HepG2 (cell line): Measurements from ENCODE around the gene DCC. TPM values are rescaled to one million over a fixed set of nuclear protein-coding genes. Genes with fewer than 3 reads are reported as not detected.

Experiments used
- ATAC-seq: fragments of 200-7000 bp; cut with Tn5 transposase; 3 replicates; pipeline ENCODE4 v1.9.1; 2020; ENCODE audit warnings: mild to moderate bottlenecking, moderate library complexity
- BruUV-seq: library from RNA; stranded (reverse); fragments of 400-500 nt; replicated peaks from 2 replicates; lab custom pipeline; 2021; lab: Mats Ljungman, UMichigan
- CTCF ChIA-PET: fragments of 300-600 bp; formaldehyde crosslinking; extraction: SDS; loops from one replicate; lab custom pipeline; 2021; ENCODE audit warnings: low total read pairs, inconsistent platforms, low intra/inter-chr PET ratio; lab: Yijun Ruan, JAX
- POLR2A ChIA-PET: fragments of 350-600 bp; sonication (Branson Sonifier 250); formaldehyde crosslinking; loops from one replicate; lab custom pipeline; 2020; ENCODE audit warnings: antibody characterized with exemption, inconsistent platforms; lab: Yijun Ruan, JAX
- DNase-seq: peaks from one replicate; pipeline ENCODE4 v3.0.0-alpha.2; 2015; ENCODE audit warnings: low spot score
- FAIRE-seq: peaks from 3 replicates; lab custom pipeline; 2011; peaks lifted over from hg19 to GRCh38; lab: Jason Lieb, UNC
- H2AFZ ChIP-seq: one replicate; pipeline ENCODE4 v1.6.1; 2011; ENCODE audit warnings: low read length, inconsistent platforms
- H3K27ac ChIP-seq: fragments of 300-600 bp; 3 replicates; pipeline ENCODE4 v1.8.0; 2011; ENCODE audit warnings: mixed run types, mild to moderate bottlenecking, mixed read lengths, low read length, inconsistent platforms; ENCODE audit not compliant: insufficient read depth; ENCODE audit errors: extremely low read length
- H3K27me3 ChIP-seq, 2 experiments: fragments of 200-600 bp in 1 of 2; 2 replicates in 1 of 2; 3 replicates in 1 of 2; pipeline versions ENCODE4 v1.6.0 to v1.8.0; 2011; ENCODE audit warnings: low read length in 2 of 2, mild to moderate bottlenecking in 2 of 2, moderate library complexity in 2 of 2, inconsistent platforms in 1 of 2; ENCODE audit not compliant: insufficient read depth in 2 of 2, control insufficient read depth in 1 of 2
- H3K36me3 ChIP-seq, 2 experiments: fragments of 200-600 bp in 1 of 2; replicated peaks in 1 of 2; 2 replicates in 1 of 2; 3 replicates in 1 of 2; pipeline versions ENCODE4 v1.5.1 to v1.8.0; 2011; ENCODE audit warnings: low read length in 2 of 2, inconsistent platforms in 1 of 2; ENCODE audit not compliant: insufficient read depth in 2 of 2, control insufficient read depth in 1 of 2
- H3K4me1 ChIP-seq: 2 replicates; pipeline ENCODE4 v1.5.1; 2012; ENCODE audit warnings: low read length, inconsistent platforms; ENCODE audit not compliant: insufficient read depth
- H3K4me2 ChIP-seq: 2 replicates; pipeline ENCODE4 v1.6.0; 2011; ENCODE audit warnings: low read depth, low read length, inconsistent platforms
- H3K4me3 ChIP-seq, 3 experiments: fragments of 200-600 bp in 1 of 3; sonication (generic), shearing (Covaris generic) in 1 of 3; replicated peaks in 1 of 3; 2 replicates each; pipeline ENCODE4 v1.5.1; 2011 to 2016; ENCODE audit warnings: low read length in 3 of 3, inconsistent platforms in 2 of 3, low read depth in 2 of 3, mild to moderate bottlenecking in 2 of 3, control low read depth in 1 of 3, mixed read lengths in 1 of 3; ENCODE audit not compliant: insufficient read depth in 1 of 3
- H3K79me2 ChIP-seq: one replicate; pipeline ENCODE4 v1.6.1; 2011; ENCODE audit warnings: low read length, inconsistent platforms; ENCODE audit not compliant: insufficient read depth
- H3K9ac ChIP-seq: 2 replicates; pipeline ENCODE4 v1.6.0; 2011; ENCODE audit warnings: mild to moderate bottlenecking, low read depth, low read length, inconsistent platforms; ENCODE audit not compliant: insufficient read depth
- H3K9me3 ChIP-seq: 2 replicates; pipeline ENCODE4 v1.5.1; 2012; ENCODE audit warnings: mild to moderate bottlenecking, low read length
- H4K20me1 ChIP-seq: 2 replicates; pipeline ENCODE4 v1.6.0; 2011; ENCODE audit warnings: inconsistent platforms, mild to moderate bottlenecking, low read length, moderate library complexity; ENCODE audit not compliant: insufficient read depth
- FOXK1 ChIP-seq: sonication (generic); formaldehyde crosslinking; IDR thresholded peaks from 2 replicates; pipeline ENCODE4 v1.4.0; 2020; ENCODE audit warnings: low read depth, missing genetic modification reagents, borderline replicate concordance
- HDAC2 ChIP-seq: sonication (generic); formaldehyde crosslinking; IDR thresholded peaks from 2 replicates; pipeline ENCODE4 v1.4.0; 2020; ENCODE audit warnings: missing genetic modification reagents
- POGZ ChIP-seq: sonication (generic); formaldehyde crosslinking; IDR thresholded peaks from 2 replicates; pipeline ENCODE4 v1.4.0; 2020; ENCODE audit warnings: mild to moderate bottlenecking, missing genetic modification reagents
- RARG ChIP-seq: sonication (generic); formaldehyde crosslinking; IDR thresholded peaks from 2 replicates; pipeline ENCODE4 v1.4.0; 2020; ENCODE audit warnings: low read depth, mild to moderate bottlenecking, missing genetic modification reagents
- REPIN1 ChIP-seq: sonication (generic); formaldehyde crosslinking; IDR thresholded peaks from 2 replicates; pipeline ENCODE4 v1.8.0; 2022; ENCODE audit warnings: missing genetic modification reagents, low read depth, mild to moderate bottlenecking, borderline replicate concordance
- TBP ChIP-seq: sonication (generic); formaldehyde crosslinking; IDR thresholded peaks from 2 replicates; pipeline ENCODE4 v1.5.0; 2020; ENCODE audit warnings: missing genetic modification reagents
- ZFP41 ChIP-seq: sonication (generic); formaldehyde crosslinking; IDR thresholded peaks from 2 replicates; pipeline ENCODE4 v1.4.0; 2020; ENCODE audit warnings: mild to moderate bottlenecking, missing genetic modification reagents, borderline replicate concordance
- ZMYM4 ChIP-seq: sonication (generic); formaldehyde crosslinking; IDR thresholded peaks from 2 replicates; pipeline ENCODE4 v1.8.1; 2023; ENCODE audit warnings: mild to moderate bottlenecking, missing genetic modification reagents
- ZNF510 ChIP-seq: sonication (generic); formaldehyde crosslinking; IDR thresholded peaks from 2 replicates; pipeline ENCODE4 v1.4.0; 2020; ENCODE audit warnings: low read depth, mild to moderate bottlenecking, missing genetic modification reagents
- ZNF720 ChIP-seq: sonication (generic); formaldehyde crosslinking; IDR thresholded peaks from 2 replicates; pipeline ENCODE4 v1.4.0; 2020; ENCODE audit warnings: missing genetic modification reagents
- ZNF746 ChIP-seq: sonication (generic); formaldehyde crosslinking; IDR thresholded peaks from 2 replicates; pipeline ENCODE4 v1.8.0; 2022; ENCODE audit warnings: mild to moderate bottlenecking, missing genetic modification reagents
- ZSCAN30 ChIP-seq: sonication (generic); formaldehyde crosslinking; IDR thresholded peaks from 2 replicates; pipeline ENCODE4 v1.5.0; 2020; ENCODE audit warnings: mild to moderate bottlenecking, missing genetic modification reagents
- WGBS: methylation state at CpG from one replicate; pipeline ENCODE4 v1.1.6; 2017; ENCODE audit warnings: low lambda C conversion rate; 5-methylcytosine and 5-hydroxymethylcytosine counted together
- in situ Hi-C: cut with HindIII; loops from 2 replicates; pipeline ENCODE4 v1.10.0; 2017; ENCODE audit warnings: low pct_unique_long_range_greater_than_20kb; ENCODE audit not compliant: extremely low pct_ligation_motif_present
- intact Hi-C: fragments of 100-400 bp; cut with micrococcal nuclease; formaldehyde crosslinking; loops from one replicate; pipeline ENCODE4 v1.10.0; 2022; ENCODE audit not compliant: unreplicated experiment
- polyA plus RNA-seq, 8 experiments: library from polyadenylated mRNA; depleted of rRNA in 3 of 8; stranded (reverse) in 7 of 8; unstranded in 1 of 8; fragments of >200 nt; fragmentation: Illumina TruSeq in 4 of 8; extraction: Trizol in 4 of 8; gene quantifications; 2 replicates each; pipeline versions ENCODE4 v1.2.1 to v1.2.3, GENCODE V29; 2011 to 2016; ENCODE audit warnings: low read depth in 4 of 8, missing spikeins in 1 of 8, mixed read lengths in 1 of 8; ENCODE audit not compliant: insufficient read depth in 1 of 8
- total RNA-seq, 5 experiments: library from RNA; depleted of rRNA; stranded (reverse); fragments of >200 nt; fragmentation: Illumina TruSeq; extraction: Trizol; gene quantifications; 2 replicates each; pipeline ENCODE4 v1.2.3, GENCODE V29; 2016; ENCODE audit warnings: low read depth in 1 of 5
- TF ChIP-seq, protein P1 (sequence below): sonication (generic); formaldehyde crosslinking; conservative IDR thresholded peaks from 2 replicates; pipeline ENCODE4 v1.4.0; 2020; ENCODE audit warnings: missing genetic modification reagents

Gene DCC
- total and polyA plus RNA-seq, 2 of the 13 experiments (the other 11 are each of a cell fraction or from before 2014, with no cell fraction given): not detected

DNA sequence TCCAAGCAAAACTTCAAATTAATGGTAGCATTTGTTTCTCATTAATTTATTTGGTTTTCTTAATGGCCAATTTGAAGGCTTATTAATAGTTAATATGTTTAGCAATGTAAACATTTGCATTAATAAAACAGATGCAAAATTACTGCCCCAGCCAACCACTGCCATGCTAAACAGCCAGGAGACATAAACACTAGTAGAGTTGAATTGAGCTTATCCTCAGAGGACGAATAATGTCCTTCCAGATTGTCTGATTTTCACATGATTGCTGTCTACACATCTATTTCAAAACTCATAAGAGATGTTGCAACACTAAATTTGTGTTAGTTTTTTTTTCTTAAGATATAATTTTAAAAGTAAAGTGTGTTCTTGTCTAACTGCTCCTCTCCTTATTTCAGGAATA, 128.5 kb downstream of the DCC start:
- Histone ChIP-seq H3K27ac (no peak overlapping the region), H3K4me3 (no peak overlapping the region), H3K9ac (no peak overlapping the region), H3K36me3 (no peaks in the 10 kb centered on the region), H3K79me2 (no peaks in the 10 kb centered on the region), H3K4me2 (no peak overlapping the region), H3K4me1 (no peaks in the 10 kb centered on the region), H2AFZ (no peak overlapping the region), H3K27me3 (no peaks in the 10 kb centered on the region), H4K20me1 (no peaks in the 10 kb centered on the region), H3K9me3 (no peaks in the 10 kb centered on the region)
- TF ChIP-seq ZFP41: no peak
- TF ChIP-seq, protein P1, sequence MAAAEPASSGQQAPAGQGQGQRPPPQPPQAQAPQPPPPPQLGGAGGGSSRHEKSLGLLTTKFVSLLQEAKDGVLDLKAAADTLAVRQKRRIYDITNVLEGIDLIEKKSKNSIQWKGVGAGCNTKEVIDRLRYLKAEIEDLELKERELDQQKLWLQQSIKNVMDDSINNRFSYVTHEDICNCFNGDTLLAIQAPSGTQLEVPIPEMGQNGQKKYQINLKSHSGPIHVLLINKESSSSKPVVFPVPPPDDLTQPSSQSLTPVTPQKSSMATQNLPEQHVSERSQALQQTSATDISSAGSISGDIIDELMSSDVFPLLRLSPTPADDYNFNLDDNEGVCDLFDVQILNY (CRISPR knock-in tag): no peak
- TF ChIP-seq ZNF746 (CRISPR knock-in tag): no peak
- no peak for TF ChIP-seq POGZ
- TF ChIP-seq FOXK1: no peak
- TF ChIP-seq ZMYM4 (CRISPR knock-in tag): no peak
- no peak for TF ChIP-seq ZNF510 (CRISPR knock-in tag)
- no peak for TF ChIP-seq RARG (CRISPR knock-in tag)
- TF ChIP-seq ZSCAN30 (CRISPR knock-in tag): no peak
- TF ChIP-seq TBP: no peak
- no peak for TF ChIP-seq REPIN1
- no peak for TF ChIP-seq HDAC2
- TF ChIP-seq ZNF720 (CRISPR knock-in tag): no peak
- 9% methylated on average over 1 of the region's 1 CpG for WGBS
- in situ Hi-C loops: no loop called here
- POLR2A ChIA-PET: no interaction called here
- intact Hi-C loops: no loop called here
- DNase-seq (no peak), ATAC-seq (no peak), FAIRE-seq (no peak)
- no TSS peak for BruUV-seq
- CTCF ChIA-PET: no interaction called here
